ENCODE results near the gene LSG1. TPM values are rescaled to one million over a fixed set of nuclear protein-coding genes. Genes with fewer than 3 reads are reported as not detected.

The LSG1 gene
- total and polyA plus RNA-seq, 12 donors = 12.5 to 56.0 (median 23.1) TPM

GRCh38 chr3:194624956-194625355 lies 47.0 kb downstream of the LSG1 start:
- DNase-seq = no peak
- TF ChIP-seq CTCF (IDR thresholded peaks at IDR 0.05) = no peak
- TF ChIP-seq POLR2A (IDR thresholded peaks at IDR 0.05) = no peak

GRCh38 chr3:194623449-194624290 lies 48.3 kb downstream of the LSG1 start:
- no peak overlapping the region for H3K4me3 ChIP-seq
- TF ChIP-seq POLR2A (IDR thresholded peaks at IDR 0.05) (no peak), CTCF (IDR thresholded peaks at IDR 0.05) (no peak)
- no peak overlapping the region for H3K27ac ChIP-seq
- no peaks in the 10 kb centered on the region for H3K27me3 ChIP-seq
- intact Hi-C loops (cut with DNase I) = no loop called here
- no peaks in the 10 kb centered on the region for H3K36me3 ChIP-seq (replicated peaks in 1 of 2)
- no peaks in the 10 kb centered on the region for H3K9me3 ChIP-seq (replicated peaks in 1 of 3)
- DNase-seq = no peak
- H3K4me1 ChIP-seq (replicated peaks in 1 of 2) = no peaks in the 10 kb centered on the region
- WGBS, 4 donors = 89 to 94% (median 93%) methylated on average over 16 to 25 of the region's 25 CpGs

More at GRCh38 chr3:194624956-194625355, 47.0 kb downstream of the LSG1 start:
- no peaks in the 10 kb centered on the region for H3K27me3 ChIP-seq
- H3K4me3 ChIP-seq = no peak overlapping the region
- H3K36me3 ChIP-seq (replicated peaks in 1 of 2) = no peaks in the 10 kb centered on the region
- 93 to 98% (median 96%) methylated on average over 6 of the region's 6 CpGs for WGBS, 4 donors
- intact Hi-C loops (cut with DNase I) = no loop called here
- H3K4me1 ChIP-seq (replicated peaks in 1 of 2) = no peaks in the 10 kb centered on the region
- H3K27ac ChIP-seq = no peak overlapping the region
- no peaks in the 10 kb centered on the region for H3K9me3 ChIP-seq (replicated peaks in 1 of 3)

- intact Hi-C loops (cut with DNase I) = no loop called here
- Histone ChIP-seq H3K4me3 (no peak overlapping the region), H3K9me3 (replicated peaks in 1 of 3) (no peaks in the 10 kb centered on the region), H3K27ac (no peak overlapping the region), H3K36me3 (replicated peaks in 1 of 2) (no peaks in the 10 kb centered on the region), H3K27me3 (no peaks in the 10 kb centered on the region), H3K4me1 (replicated peaks in 1 of 2) (no peaks in the 10 kb centered on the region)
- no peak for DNase-seq
- WGBS, 4 donors = 93 to 95% (median 93%) methylated on average over 22 to 26 of the region's 26 CpGs
- TF ChIP-seq POLR2A (IDR thresholded peaks at IDR 0.05) = no peak
- no peak for TF ChIP-seq CTCF (IDR thresholded peaks at IDR 0.05)
These were observed 49.2 kb downstream of the LSG1 start for GRCh38 chr3:194622621-194623340.

- Histone ChIP-seq H3K27ac (no peak overlapping the region), H3K4me1 (replicated peaks in 1 of 2) (no peaks in the 10 kb centered on the region), H3K9me3 (replicated peaks in 1 of 3) (no peaks in the 10 kb centered on the region), H3K36me3 (replicated peaks in 1 of 2) (no peaks in the 10 kb centered on the region), H3K4me3 (no peak overlapping the region), H3K27me3 (no peaks in the 10 kb centered on the region)
- 91 to 97% (median 93%) methylated on average over 13 to 14 of the region's 14 CpGs for WGBS, 4 donors
- TF ChIP-seq POLR2A (IDR thresholded peaks at IDR 0.05) (no peak), CTCF (IDR thresholded peaks at IDR 0.05) (no peak)
- DNase-seq = no peak
- intact Hi-C loops (cut with DNase I) = no loop called here
These were observed 50.0 kb downstream of the LSG1 start for GRCh38 chr3:194621947-194622346.

Data from adrenal gland (tissue), 12 donors.